GM18951 (cell line): ENCODE measurements around the gene CHST11.

Experiments
- POLR2A ChIP-seq: IDR thresholded peaks from 4 replicates; pipeline ENCODE4 v1.6.1; 2011; ENCODE audit warnings: mild to moderate bottlenecking; ENCODE audit not compliant: insufficient read length, insufficient read depth; ENCODE audit errors: extremely low read depth
- in situ Hi-C: fragments of 300-500 bp; cut with MboI; formaldehyde crosslinking; loops from one replicate; pipeline ENCODE4 v1.12.0; 2022; ENCODE audit warnings: low sequenced_read_pairs, mixed read lengths, inconsistent platforms; ENCODE audit not compliant: unreplicated experiment

The CHST11 gene

GRCh38 chr12:104420868-104421267 lies 35.9 kb upstream of the CHST11 start:
- in situ Hi-C loops, result no loop called here
- no peak for TF ChIP-seq POLR2A

GRCh38 chr12:104421343-104421742 lies 35.4 kb upstream of the CHST11 start:
- in situ Hi-C loops, result no loop called here
- no peak for TF ChIP-seq POLR2A

- in situ Hi-C loops, result no loop called here
- TF ChIP-seq POLR2A, result no peak
These were observed 34.3 kb upstream of the CHST11 start for GRCh38 chr12:104422441-104422840.

GRCh38 chr12:104423273-104423672 lies 33.5 kb upstream of the CHST11 start:
- TF ChIP-seq POLR2A, result no peak
- in situ Hi-C loops, result no loop called here

GRCh38 chr12:104423809-104424208 lies 32.9 kb upstream of the CHST11 start:
- no peak for TF ChIP-seq POLR2A
- in situ Hi-C loops, result no loop called here

- no peak for TF ChIP-seq POLR2A
- in situ Hi-C loops, result no loop called here
These were observed 31.8 kb upstream of the CHST11 start for GRCh38 chr12:104424955-104425354.

- in situ Hi-C loops, result no loop called here
- TF ChIP-seq POLR2A, result no peak
These were observed 31.1 kb upstream of the CHST11 start for GRCh38 chr12:104425614-104426013.

- no peak for TF ChIP-seq POLR2A
- in situ Hi-C loops, result no loop called here
These were observed 29.7 kb upstream of the CHST11 start for GRCh38 chr12:104426926-104427546.

- in situ Hi-C loops, result no loop called here
- TF ChIP-seq POLR2A, result no peak
These were observed 29.2 kb upstream of the CHST11 start for GRCh38 chr12:104427547-104427938.

- TF ChIP-seq POLR2A, result no peak
- in situ Hi-C loops, result no loop called here
These were observed 23.7 kb upstream of the CHST11 start for GRCh38 chr12:104433061-104433460.

GRCh38 chr12:104434129-104434528 lies 22.6 kb upstream of the CHST11 start:
- in situ Hi-C loops, result no loop called here
- no peak for TF ChIP-seq POLR2A

- TF ChIP-seq POLR2A, result no peak
These were observed 21.6 kb upstream of the CHST11 start for GRCh38 chr12:104435175-104435574.

GRCh38 chr12:104435765-104436164 lies 21.0 kb upstream of the CHST11 start:
- no peak for TF ChIP-seq POLR2A
- in situ Hi-C loops, result no loop called here

More at GRCh38 chr12:104435175-104435574, 21.6 kb upstream of the CHST11 start:
- in situ Hi-C loops, result no loop called here

- no peak for TF ChIP-seq POLR2A
- in situ Hi-C loops, result no loop called here
These were observed 20.0 kb upstream of the CHST11 start for GRCh38 chr12:104436790-104437189.

GRCh38 chr12:104438134-104438533 lies 18.6 kb upstream of the CHST11 start:
- no peak for TF ChIP-seq POLR2A
- in situ Hi-C loops, result no loop called here

GRCh38 chr12:104439137-104439536 lies 17.6 kb upstream of the CHST11 start:
- no peak for TF ChIP-seq POLR2A
- in situ Hi-C loops, result no loop called here
